HFFc6 (cell line): Measurements from ENCODE around the gene FYTTD1. TPM values are rescaled to one million over a fixed set of nuclear protein-coding genes. Genes with fewer than 3 reads are reported as not detected.

Experiments
- DNase-seq: peaks from one replicate; pipeline ENCODE4 v3.0.0-alpha.2; 2018
- H3K27ac Mint-ChIP-seq: 2 replicates; pipeline ENCODE4 v1.8.0; 2020; ENCODE audit warnings: mild to moderate bottlenecking, mixed read lengths
- H3K27me3 Mint-ChIP-seq: 2 replicates; pipeline ENCODE4 v1.8.0; 2021; ENCODE audit warnings: mild to moderate bottlenecking, moderate library complexity, mixed read lengths; ENCODE audit not compliant: insufficient read depth
- H3K36me3 Mint-ChIP-seq: 2 replicates; pipeline ENCODE4 v1.8.0; 2021; ENCODE audit warnings: low read depth, mixed read lengths
- H3K4me1 Mint-ChIP-seq: 2 replicates; pipeline ENCODE4 v1.8.0; 2020; ENCODE audit warnings: low read depth, mixed read lengths
- H3K4me3 Mint-ChIP-seq: 2 replicates; pipeline ENCODE4 v1.8.0; 2020; ENCODE audit warnings: mild to moderate bottlenecking, moderate library complexity, mixed read lengths
- H3K9me3 Mint-ChIP-seq: 2 replicates; pipeline ENCODE4 v1.8.0; 2020; ENCODE audit warnings: mild to moderate bottlenecking, mixed read lengths
- total RNA-seq, 6 experiments: library from RNA; stranded (reverse); fragmentation: NEBNext Ultra II Directional; extraction: Animal tissue kit (Norgen Biotek cat#: 25700); gene quantifications; 2 replicates in 1 of 6; 3 replicates in 5 of 6; pipeline ENCODE4 v1.2.3, GENCODE V29; 2021
- TF ChIP-seq, protein P1 (sequence below): fragments of 200-600 bp; sonication (generic); IDR thresholded peaks from 2 replicates; pipeline ENCODE4 v1.5.0; 2021; ENCODE audit warnings: antibody characterized with exemption, mild to moderate bottlenecking

Gene FYTTD1
- total RNA-seq, 6 experiments from 2014 or later = 53.3 to 71.7 (median 60.9) TPM

DNA sequence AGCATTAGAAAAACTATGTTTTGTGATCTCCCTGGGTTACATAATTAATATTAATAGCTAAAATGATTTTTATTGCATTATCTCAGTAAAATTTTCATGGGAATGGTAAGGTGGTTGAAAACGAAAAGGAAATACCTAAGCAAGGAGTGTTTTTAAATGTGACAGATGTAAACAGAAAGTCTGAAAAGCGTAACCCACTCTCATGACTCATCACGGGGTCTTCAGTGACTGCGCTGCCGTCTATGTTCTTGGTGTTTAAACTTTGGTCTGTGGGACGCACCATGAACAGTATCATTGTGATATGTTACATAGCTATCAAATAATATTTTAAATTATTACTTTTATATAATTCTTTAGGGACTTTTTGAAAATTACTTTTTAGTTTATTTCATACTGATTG, 61.2 kb downstream of the FYTTD1 start:
- H3K27ac Mint-ChIP-seq = no peak overlapping the region; the same call in 1 of the 2 replicates
- no peak for DNase-seq
- TF ChIP-seq, protein P1, sequence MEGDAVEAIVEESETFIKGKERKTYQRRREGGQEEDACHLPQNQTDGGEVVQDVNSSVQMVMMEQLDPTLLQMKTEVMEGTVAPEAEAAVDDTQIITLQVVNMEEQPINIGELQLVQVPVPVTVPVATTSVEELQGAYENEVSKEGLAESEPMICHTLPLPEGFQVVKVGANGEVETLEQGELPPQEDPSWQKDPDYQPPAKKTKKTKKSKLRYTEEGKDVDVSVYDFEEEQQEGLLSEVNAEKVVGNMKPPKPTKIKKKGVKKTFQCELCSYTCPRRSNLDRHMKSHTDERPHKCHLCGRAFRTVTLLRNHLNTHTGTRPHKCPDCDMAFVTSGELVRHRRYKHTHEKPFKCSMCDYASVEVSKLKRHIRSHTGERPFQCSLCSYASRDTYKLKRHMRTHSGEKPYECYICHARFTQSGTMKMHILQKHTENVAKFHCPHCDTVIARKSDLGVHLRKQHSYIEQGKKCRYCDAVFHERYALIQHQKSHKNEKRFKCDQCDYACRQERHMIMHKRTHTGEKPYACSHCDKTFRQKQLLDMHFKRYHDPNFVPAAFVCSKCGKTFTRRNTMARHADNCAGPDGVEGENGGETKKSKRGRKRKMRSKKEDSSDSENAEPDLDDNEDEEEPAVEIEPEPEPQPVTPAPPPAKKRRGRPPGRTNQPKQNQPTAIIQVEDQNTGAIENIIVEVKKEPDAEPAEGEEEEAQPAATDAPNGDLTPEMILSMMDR = no peak

DNA sequence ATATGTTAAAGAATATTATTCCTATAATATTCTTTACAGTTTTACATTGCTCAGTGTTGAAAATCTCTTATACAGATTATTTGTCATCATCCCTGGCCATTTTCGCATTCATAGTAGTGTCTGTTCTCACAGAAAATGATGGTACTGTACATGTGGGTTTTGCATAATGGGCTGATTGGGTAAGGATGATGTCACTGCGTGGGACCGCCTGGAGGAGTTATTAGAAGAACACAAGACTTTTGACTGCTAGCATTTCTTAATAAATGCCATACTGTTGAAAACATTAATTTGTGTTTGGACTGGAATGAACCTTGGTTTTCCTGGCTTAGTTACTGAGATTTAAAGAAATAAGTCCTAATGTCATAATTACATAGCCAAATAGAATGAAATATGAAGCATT, 61.7 kb downstream of the FYTTD1 start:
- Mint-ChIP-seq H3K27ac (peak overlapping the region; percentile 79), H3K27me3 (no peaks in the 10 kb centered on the region; the same call in 1 of the 2 replicates), H3K36me3 (peaks cover 8% of the 10 kb centered on the region), H3K9me3 (no peaks in the 10 kb centered on the region), H3K4me1 (peaks cover 61% of the 10 kb centered on the region), H3K4me3 (peak overlapping the region; percentile 49)
- TF ChIP-seq, protein P1 = no peak
- DNase-seq = peak; percentile 93

More for the DNA sequence above, 61.2 kb downstream of the FYTTD1 start:
- Mint-ChIP-seq H3K27me3 (no peaks in the 10 kb centered on the region; the same call in 1 of the 2 replicates), H3K36me3 (peaks cover 12% of the 10 kb centered on the region), H3K4me3 (no peak overlapping the region), H3K9me3 (no peaks in the 10 kb centered on the region), H3K4me1 (peaks cover 65% of the 10 kb centered on the region)

DNA sequence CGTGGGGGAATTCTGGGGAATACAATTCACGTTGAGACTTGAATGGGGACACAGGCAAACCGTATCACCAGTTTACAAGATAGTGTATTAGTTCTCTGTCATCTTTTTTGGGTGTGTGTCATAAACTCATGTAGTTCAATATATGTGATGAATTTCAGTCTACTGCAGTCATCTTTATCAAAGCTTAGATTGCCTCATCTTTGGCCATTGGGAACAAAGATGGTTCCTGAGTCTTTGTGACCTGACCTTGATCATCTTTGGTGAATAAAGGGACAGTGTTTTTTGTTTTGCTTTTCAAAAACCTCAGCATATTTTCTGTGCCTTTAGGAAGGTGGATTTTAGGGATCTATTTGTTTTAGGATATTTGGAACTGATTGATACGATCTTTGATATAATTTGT, 64.7 kb downstream of the FYTTD1 start:
- DNase-seq = no peak
- H3K9me3 Mint-ChIP-seq = no peaks in the 10 kb centered on the region
- no peak overlapping the region for H3K4me3 Mint-ChIP-seq
- TF ChIP-seq, protein P1 = no peak
- H3K27ac Mint-ChIP-seq = no peak overlapping the region
- H3K4me1 Mint-ChIP-seq = peaks cover 38% of the 10 kb centered on the region
- no peaks in the 10 kb centered on the region for H3K27me3 Mint-ChIP-seq
- peaks cover 8% of the 10 kb centered on the region for H3K36me3 Mint-ChIP-seq

DNA sequence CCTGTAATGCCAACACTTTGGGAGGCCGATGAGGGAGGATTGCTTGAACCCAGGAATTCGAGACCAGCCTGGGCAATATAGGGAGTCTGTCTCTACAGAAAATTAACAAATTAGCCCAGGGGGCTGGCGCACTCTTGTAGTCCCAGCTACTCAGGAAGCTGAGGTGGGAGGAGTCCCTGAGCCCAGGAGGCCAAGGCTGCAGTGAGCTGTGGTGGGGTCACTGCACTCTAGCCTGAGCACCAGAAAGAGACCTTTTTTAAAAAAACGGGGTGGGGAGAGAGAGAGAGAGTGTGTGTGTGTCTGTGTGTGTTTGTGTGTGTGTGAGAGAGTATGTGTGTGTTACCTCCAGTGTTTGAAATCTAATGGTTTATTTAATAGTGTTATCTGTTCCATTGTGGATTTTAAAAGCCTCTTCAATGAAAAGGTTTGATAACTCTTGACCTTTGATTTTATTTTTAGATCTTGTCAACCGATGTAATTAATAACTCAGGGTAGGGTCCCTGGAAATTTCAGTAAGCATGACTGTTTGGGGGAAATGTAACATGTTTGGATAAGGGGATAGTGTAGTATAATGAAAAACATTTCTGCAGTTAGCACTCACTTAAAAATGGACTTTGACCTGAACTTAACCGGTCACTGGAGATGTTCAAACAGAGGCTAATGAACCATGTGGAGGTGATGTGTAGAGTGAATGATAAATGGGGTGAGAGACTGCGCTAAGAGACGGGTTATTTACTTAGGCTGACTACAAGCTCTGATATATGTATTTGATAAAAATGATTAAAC, 71.1 kb downstream of the FYTTD1 start:
- Mint-ChIP-seq H3K4me3 (no peak overlapping the region), H3K36me3 (peaks cover 19% of the 10 kb centered on the region), H3K27me3 (peaks cover 6% of the 10 kb centered on the region)

DNA sequence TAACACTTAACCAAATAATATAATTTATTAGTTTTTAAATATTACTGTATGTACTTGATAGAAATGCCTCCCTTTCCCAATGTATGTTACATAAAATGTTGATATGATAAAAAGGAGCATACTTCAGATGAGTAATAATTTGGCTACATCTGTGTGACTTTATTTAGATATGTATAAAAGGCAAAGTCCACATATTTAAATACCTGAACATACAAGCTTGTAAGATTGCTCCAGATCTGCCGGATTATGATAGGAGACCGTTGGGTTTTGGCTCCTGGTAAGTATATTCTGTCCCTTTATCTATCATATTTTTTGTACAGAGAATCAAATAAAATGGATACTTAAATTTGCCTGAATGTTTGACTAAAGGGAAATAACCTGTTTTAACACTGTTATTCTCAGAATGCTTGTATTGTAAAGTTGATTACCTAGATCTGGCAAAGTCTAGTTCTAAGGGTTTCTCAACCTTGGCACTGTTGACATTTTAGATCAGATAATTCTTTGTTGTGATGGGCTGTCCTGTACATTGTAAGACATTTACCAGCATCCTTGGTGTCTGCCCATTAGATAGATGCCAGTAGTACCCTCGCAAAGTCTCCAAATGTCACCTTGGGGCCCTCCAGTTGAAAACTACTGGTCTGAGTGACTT, 79.8 kb downstream of the FYTTD1 start:
- Mint-ChIP-seq H3K4me3 (no peak overlapping the region), H3K27me3 (peaks cover 3% of the 10 kb centered on the region; the same call in 1 of the 2 replicates), H3K9me3 (no peaks in the 10 kb centered on the region; the same call in 1 of the 2 replicates), H3K4me1 (peaks cover 9% of the 10 kb centered on the region), H3K27ac (no peak overlapping the region), H3K36me3 (peaks cover 43% of the 10 kb centered on the region)
- DNase-seq = no peak
- TF ChIP-seq, protein P1 = no peak

More for the DNA sequence above, 71.1 kb downstream of the FYTTD1 start:
- no peaks in the 10 kb centered on the region; the same call in 1 of the 2 replicates for H3K9me3 Mint-ChIP-seq
- peaks cover 23% of the 10 kb centered on the region for H3K4me1 Mint-ChIP-seq
- no peak overlapping the region; the same call in 1 of the 2 replicates for H3K27ac Mint-ChIP-seq
- TF ChIP-seq, protein P1 = no peak
- DNase-seq = no peak
